ENCODE results near the gene ERMN.

Gene ERMN

GRCh38 chr2:157329524-157329923 is 3.9 kb upstream of the ERMN start:
- no peak for DNase-seq (ENCODE audit: low read depth)
- no peak for TF ChIP-seq CTCF (conservative IDR thresholded peaks at IDR 0.05; ENCODE audit: control insufficient read depth, insufficient read depth, low read depth, low read length)

GRCh38 chr2:157327621-157328500 is 2.2 kb upstream of the ERMN start:
- H3K4me3 ChIP-seq (ENCODE audit: control insufficient read depth, low read depth, low read length), result no peak overlapping the region
- DNase-seq (ENCODE audit: low read depth), result peak; percentile 75
- TF ChIP-seq CTCF (conservative IDR thresholded peaks at IDR 0.05; ENCODE audit: control insufficient read depth, insufficient read depth, low read depth, low read length), result peak; percentile 98

More at GRCh38 chr2:157329524-157329923, 3.9 kb upstream of the ERMN start:
- H3K4me3 ChIP-seq (ENCODE audit: control insufficient read depth, low read depth, low read length), result no peak overlapping the region

- H3K4me3 ChIP-seq (ENCODE audit: control insufficient read depth, low read depth, low read length), result no peak overlapping the region
- no peak for TF ChIP-seq CTCF (conservative IDR thresholded peaks at IDR 0.05; ENCODE audit: control insufficient read depth, insufficient read depth, low read depth, low read length)
- DNase-seq (ENCODE audit: low read depth), result no peak
Measured at GRCh38 chr2:157327200-157327599, 1.6 kb upstream of the ERMN start.

GRCh38 chr2:157326698-157327097 is 1.1 kb upstream of the ERMN start:
- DNase-seq (ENCODE audit: low read depth), result no peak

GRCh38 chr2:157324331-157324843 is 1.2 kb downstream of the ERMN start:
- H3K4me3 ChIP-seq (ENCODE audit: control insufficient read depth, low read depth, low read length), result no peak overlapping the region
- no peak for TF ChIP-seq CTCF (conservative IDR thresholded peaks at IDR 0.05; ENCODE audit: control insufficient read depth, insufficient read depth, low read depth, low read length)
- no peak for DNase-seq (ENCODE audit: low read depth)

More at GRCh38 chr2:157326698-157327097, 1.1 kb upstream of the ERMN start:
- no peak overlapping the region for H3K4me3 ChIP-seq (ENCODE audit: control insufficient read depth, low read depth, low read length)
- no peak for TF ChIP-seq CTCF (conservative IDR thresholded peaks at IDR 0.05; ENCODE audit: control insufficient read depth, insufficient read depth, low read depth, low read length)

GRCh38 chr2:157322432-157322831 is 3.2 kb downstream of the ERMN start:
- H3K4me3 ChIP-seq (ENCODE audit: control insufficient read depth, low read depth, low read length), result no peak overlapping the region
- no peak for TF ChIP-seq CTCF (conservative IDR thresholded peaks at IDR 0.05; ENCODE audit: control insufficient read depth, insufficient read depth, low read depth, low read length)
- no peak for DNase-seq (ENCODE audit: low read depth)
